ENCODE results near the gene KIF4A. TPM values are rescaled to one million over a fixed set of nuclear protein-coding genes. Genes with fewer than 3 reads are reported as not detected.

KIF4A gene
- total RNA-seq, 4 donors from 2014 or later, result 0.59 TPM; not detected in 3

DNA sequence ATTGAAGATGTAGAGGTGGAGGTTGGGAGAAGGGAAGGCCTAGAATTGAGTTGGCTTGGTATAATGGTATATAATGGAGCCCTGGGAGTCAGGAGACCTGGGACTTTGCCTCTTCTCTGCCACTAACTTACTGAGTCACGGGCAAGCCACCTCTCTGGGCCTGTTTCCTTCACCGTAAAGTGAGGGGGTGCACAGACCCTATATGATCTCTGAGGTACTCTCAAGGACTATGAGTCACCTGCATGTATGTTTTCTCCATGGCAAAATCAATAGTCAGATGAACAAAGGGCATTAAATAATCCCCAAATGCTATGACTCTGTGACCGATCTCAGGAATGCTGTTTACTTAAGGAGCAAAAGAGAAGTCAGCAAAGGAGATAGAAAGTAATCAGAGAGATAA is 35.0 kb upstream of the KIF4A start:
- Histone ChIP-seq H3K27ac (no peak overlapping the region), H3K36me3 (no peaks in the 10 kb centered on the region), H3K4me3 (no peak overlapping the region), H3K9me3 (no peaks in the 10 kb centered on the region), H3K4me1 (no peaks in the 10 kb centered on the region), H3K27me3 (no peaks in the 10 kb centered on the region)
- DNase-seq (ENCODE audit: low spot score in 2 of 2), result no peak
- TF ChIP-seq EP300 (IDR thresholded peaks at IDR 0.05) (no peak), POLR2A (IDR thresholded peaks at IDR 0.05) (no peak)
- TF ChIP-seq, protein P1, sequence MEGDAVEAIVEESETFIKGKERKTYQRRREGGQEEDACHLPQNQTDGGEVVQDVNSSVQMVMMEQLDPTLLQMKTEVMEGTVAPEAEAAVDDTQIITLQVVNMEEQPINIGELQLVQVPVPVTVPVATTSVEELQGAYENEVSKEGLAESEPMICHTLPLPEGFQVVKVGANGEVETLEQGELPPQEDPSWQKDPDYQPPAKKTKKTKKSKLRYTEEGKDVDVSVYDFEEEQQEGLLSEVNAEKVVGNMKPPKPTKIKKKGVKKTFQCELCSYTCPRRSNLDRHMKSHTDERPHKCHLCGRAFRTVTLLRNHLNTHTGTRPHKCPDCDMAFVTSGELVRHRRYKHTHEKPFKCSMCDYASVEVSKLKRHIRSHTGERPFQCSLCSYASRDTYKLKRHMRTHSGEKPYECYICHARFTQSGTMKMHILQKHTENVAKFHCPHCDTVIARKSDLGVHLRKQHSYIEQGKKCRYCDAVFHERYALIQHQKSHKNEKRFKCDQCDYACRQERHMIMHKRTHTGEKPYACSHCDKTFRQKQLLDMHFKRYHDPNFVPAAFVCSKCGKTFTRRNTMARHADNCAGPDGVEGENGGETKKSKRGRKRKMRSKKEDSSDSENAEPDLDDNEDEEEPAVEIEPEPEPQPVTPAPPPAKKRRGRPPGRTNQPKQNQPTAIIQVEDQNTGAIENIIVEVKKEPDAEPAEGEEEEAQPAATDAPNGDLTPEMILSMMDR (IDR thresholded peaks at IDR 0.05), result no peak
- 85 to 95% methylated on average over 3 of the region's 3 CpGs for WGBS, 2 donors

DNA sequence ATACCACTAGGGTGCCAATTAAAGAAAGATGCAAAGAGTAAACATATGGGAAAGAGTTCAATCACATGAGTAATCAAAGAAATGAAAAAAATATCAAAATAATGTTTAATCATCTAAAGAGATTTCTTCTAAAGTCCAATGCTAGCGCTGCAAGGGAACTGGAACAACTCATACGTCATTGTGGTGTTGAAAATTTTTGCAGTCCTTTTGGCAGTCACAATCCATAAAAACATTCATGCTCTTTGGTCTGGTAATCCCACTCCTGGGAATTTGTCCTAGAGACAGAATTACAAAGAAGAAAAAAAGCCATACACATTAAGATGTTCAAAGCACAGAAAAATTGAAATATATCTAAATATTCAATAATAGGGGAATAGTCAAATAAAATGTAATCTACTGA is 34.5 kb upstream of the KIF4A start:
- no peak for TF ChIP-seq POLR2A (IDR thresholded peaks at IDR 0.05)
- TF ChIP-seq, protein P1 (IDR thresholded peaks at IDR 0.05), result no peak
- DNase-seq (ENCODE audit: low spot score in 2 of 2), result no peak
- H3K9me3 ChIP-seq, result no peaks in the 10 kb centered on the region
- H3K27ac ChIP-seq, result no peak overlapping the region
- H3K36me3 ChIP-seq, result no peaks in the 10 kb centered on the region
- WGBS, 2 donors, result 74 to 81% methylated on average over 2 of the region's 2 CpGs
- H3K27me3 ChIP-seq, result no peaks in the 10 kb centered on the region
- no peaks in the 10 kb centered on the region for H3K4me1 ChIP-seq
- no peak overlapping the region for H3K4me3 ChIP-seq

DNA sequence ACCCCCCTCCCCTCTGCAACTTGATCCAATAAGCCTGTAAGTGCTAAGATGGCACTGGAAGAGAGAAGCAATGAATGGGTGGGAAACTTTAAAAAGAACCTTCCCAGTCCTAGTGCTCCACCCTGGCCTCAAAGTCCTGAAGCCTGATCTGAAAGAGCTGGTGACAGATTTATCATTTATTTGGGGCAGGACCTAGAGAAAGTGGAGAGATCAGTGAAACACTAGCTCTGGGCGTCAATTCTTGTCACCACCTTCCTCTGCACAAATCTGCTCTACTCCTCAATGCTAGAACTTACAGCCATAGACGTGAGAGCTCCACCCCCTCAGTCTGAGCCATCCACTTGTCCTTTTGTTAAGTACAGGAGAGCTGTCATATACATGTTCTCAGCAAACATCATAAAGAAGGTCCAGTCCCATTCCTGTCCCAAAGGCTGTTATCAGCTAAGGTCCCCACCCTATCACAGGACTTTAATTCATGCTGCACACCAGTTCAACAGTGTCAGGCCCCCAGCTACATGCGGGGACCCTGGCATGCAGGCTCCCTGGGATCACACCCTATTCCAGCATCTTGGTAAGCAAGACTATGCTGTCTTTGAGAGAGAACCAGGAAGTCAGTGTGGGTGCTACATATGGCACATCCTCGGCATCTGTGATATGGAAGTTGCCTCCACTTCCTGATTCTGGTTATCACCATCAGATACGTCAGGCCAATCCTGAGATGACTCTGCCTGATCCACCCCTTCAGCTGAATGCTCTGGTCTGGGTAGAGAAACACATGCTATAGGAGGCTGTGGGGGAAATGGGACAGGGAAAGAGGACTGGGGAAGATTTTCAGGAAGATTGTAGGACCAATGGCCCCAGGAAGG is 32.2 kb upstream of the KIF4A start:
- Histone ChIP-seq H3K9me3 (no peaks in the 10 kb centered on the region), H3K27me3 (no peaks in the 10 kb centered on the region), H3K27ac (no peak overlapping the region), H3K4me3 (no peak overlapping the region), H3K36me3 (no peaks in the 10 kb centered on the region), H3K4me1 (no peaks in the 10 kb centered on the region)
- WGBS, 2 donors, result 65 to 75% methylated on average over 4 to 5 of the region's 5 CpGs
- DNase-seq (ENCODE audit: low spot score in 2 of 2), result no peak
- TF ChIP-seq EP300 (IDR thresholded peaks at IDR 0.05) (no peak), POLR2A (IDR thresholded peaks at IDR 0.05) (no peak)
- TF ChIP-seq, protein P1 (IDR thresholded peaks at IDR 0.05), result no peak

DNA sequence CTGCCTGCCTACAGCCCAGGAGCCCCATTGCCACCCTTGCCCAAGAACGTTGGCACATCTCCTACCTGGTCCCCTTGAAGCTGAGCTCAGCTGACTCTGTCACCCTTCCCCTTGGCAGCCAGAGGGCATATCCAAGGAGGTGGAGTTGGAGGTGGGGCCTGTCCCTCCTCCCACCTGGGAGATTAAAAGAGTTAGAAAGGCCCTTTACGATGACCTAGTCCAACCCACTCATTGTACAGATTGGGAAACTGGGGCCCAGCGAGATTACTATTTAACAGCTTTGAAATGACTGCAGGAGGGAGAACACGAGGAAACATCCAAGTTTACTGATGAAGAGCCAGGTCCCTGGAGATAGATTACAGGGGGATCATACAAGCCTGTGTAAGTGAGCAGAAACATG is 29.8 kb upstream of the KIF4A start, which contains the start of gene P2RY4:
P2RY4 (minus strand) TSS at position 101 of the 400 bp plus-strand sequence. CDS start 580 bp downstream, outside the sequence.
- no peaks in the 10 kb centered on the region for H3K36me3 ChIP-seq
- DNase-seq (ENCODE audit: low spot score in 2 of 2), result no peak
- no peaks in the 10 kb centered on the region for H3K4me1 ChIP-seq
- no peak for TF ChIP-seq EP300 (IDR thresholded peaks at IDR 0.05)
- TF ChIP-seq, protein P1 (IDR thresholded peaks at IDR 0.05), result no peak
- no peak for TF ChIP-seq POLR2A (IDR thresholded peaks at IDR 0.05)
- no peak within 1 kb of the TSS for H3K27ac ChIP-seq
- H3K9me3 ChIP-seq, result no peaks in the 10 kb centered on the region
- H3K4me3 ChIP-seq, result no peak within 1 kb of the TSS
- 56 to 68% methylated on average over 4 of the region's 4 CpGs for WGBS, 2 donors
- no peaks in the 10 kb centered on the region for H3K27me3 ChIP-seq

DNA sequence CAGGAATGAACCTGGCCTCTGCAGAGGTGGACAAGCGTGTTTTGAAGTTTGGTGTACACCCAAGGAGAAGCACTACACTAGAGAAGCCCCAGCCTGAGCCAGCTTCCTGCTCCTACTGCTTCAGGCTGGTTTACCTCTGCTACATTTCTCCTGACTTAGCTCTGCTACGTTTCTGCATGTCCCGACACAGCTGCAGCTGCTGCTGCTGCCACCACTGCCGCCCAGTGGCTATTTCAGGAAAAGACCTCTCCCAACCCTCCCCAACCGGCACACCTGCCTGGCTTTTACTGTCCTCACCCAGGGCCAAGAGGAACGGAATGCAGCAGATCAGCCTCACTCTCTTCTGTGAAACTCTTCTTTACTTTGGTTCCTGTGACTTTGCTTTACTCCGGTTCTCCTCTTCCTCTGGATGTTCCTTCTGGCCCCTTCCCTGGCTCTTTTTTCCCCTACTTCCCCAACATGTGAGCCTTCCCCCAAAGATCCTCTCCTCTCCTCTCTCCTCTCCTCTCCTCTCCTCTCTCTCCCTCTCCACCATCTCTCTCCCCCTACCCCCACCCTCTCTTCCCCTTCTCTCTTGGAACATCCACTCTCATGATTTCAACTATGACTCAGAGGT is 26.8 kb upstream of the KIF4A start:
- TF ChIP-seq, protein P1 (IDR thresholded peaks at IDR 0.05), result no peak
- no peak for TF ChIP-seq EP300 (IDR thresholded peaks at IDR 0.05)
- TF ChIP-seq POLR2A (IDR thresholded peaks at IDR 0.05), result no peak
- Histone ChIP-seq H3K27ac (no peak overlapping the region), H3K27me3 (no peaks in the 10 kb centered on the region), H3K9me3 (no peaks in the 10 kb centered on the region), H3K4me1 (no peaks in the 10 kb centered on the region), H3K36me3 (no peaks in the 10 kb centered on the region), H3K4me3 (no peak overlapping the region)
- 18 to 20% methylated on average over 7 of the region's 7 CpGs for WGBS, 2 donors
- DNase-seq (ENCODE audit: low spot score in 2 of 2), result no peak

Measured in tibial nerve (tissue), 4 donors.